HG03039 (cell line): ENCODE data around the gene ANGEL2.
"Not testable (repeated sequence)": the region's sequence is repeated elsewhere in the genome, so short reads cannot be mapped to it uniquely, and the experiment has no call there.

Source experiments
- ATAC-seq: cut with Tn5 transposase; IDR thresholded peaks from one replicate; pipeline ENCODE4 v1.9.1; 2021; ENCODE audit warnings: mild to moderate bottlenecking, moderate library complexity; ENCODE audit not compliant: unreplicated experiment

The ANGEL2 gene

DNA sequence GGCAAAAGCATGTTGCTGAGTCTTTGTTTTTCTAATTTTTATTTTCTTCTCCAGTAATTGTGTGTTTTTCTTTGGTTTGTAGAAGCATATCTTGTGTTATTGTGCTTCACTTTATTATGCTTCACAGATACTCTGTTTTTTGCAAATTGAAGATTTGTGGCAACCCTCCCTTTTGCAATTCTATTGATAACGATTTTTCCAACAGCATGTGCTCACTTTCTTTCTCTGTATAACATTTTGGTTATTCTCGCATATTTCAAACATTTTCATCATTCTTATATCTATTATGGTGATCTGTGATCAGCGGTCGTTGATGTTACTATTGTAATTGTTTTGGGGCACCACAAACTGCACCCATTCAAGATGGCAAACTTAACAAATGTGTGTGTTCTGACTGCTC, 3.8 kb upstream of the ANGEL2 start:
- no peak for ATAC-seq

DNA sequence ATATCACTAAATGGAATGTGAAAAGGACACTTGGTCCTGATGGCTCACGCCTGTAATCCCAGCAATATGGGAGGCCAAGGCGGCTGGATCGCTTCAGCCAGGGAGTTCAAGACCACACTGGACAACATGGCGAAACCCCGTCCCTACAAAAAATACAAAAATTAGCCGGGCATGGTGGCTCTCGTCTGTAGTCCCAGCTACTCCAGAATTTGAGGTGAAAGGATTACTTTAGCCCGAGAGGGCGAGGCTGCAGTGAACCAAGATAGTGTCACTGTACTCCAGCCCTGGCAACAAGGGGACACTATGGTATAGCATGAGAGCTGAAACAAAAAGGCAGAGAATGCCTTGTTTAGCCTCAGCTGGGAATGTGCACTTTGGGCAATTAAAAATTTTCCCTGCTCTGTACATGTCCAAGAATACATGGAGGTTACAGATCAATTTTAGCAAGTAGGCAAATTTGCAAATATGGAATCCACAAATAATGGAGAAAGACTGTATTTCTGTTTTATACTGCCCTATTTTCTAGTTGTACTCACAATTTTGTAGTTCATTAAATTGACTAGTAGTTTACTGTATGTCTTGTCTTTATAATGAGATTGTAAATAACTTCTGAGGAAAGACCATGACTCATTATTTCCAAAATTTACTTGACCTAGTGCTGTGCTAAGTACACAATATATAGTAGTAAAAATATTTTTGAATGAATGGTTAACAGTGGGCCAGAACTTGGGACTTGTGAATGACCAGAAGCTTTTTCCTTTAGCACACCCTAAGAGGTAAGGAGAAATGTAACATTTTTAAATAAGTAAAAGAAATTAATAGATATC, 2.0 kb upstream of the ANGEL2 start:
- no peak for ATAC-seq

GRCh38 chr1:213014642-213015041, 1.0 kb downstream of the ANGEL2 start:
- no peak for ATAC-seq

DNA sequence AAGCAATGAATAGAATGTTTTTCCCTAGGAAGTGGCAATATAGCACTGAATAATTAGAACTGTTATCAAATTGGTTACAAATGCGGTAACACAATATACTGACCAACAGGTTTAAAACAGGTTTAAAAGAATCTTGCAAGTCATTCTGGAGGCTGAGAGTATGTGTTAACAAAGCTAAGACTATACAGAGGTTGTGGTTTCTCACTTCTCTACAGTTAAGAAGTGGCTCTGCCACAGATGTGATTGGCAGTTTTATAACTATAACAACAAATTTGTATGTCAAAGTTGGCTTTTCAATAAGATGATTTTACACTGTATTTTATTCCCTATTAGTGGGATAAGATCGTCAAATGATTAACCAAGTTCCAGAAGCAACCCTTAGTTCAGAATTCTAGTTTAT, 7.1 kb downstream of the ANGEL2 start:
- ATAC-seq: no peak

GRCh38 chr1:213003256-213003655, 12.4 kb downstream of the ANGEL2 start:
- ATAC-seq: peak; percentile 77

DNA sequence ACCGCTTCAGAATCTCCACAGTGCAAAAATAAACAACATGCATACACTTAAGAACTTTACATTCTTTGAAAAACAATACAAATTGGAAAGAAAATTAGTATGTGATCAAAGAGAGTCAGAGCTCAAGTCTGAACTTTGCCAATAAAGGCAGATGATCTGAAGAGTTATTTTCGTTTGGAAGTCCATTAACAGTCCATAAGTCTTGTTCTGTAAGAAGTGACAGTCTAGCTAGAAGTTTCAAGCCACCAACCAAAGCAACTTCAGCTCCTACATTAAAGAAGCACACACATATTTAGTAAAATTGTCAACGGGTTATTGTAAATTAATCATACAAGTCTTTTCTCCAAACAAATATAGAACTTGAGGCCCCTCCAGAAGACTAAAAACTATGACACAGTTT, 20.7 kb downstream of the ANGEL2 start:
- ATAC-seq: no peak

GRCh38 chr1:212993960-212994359, 21.7 kb downstream of the ANGEL2 start:
- not testable (repeated sequence) for ATAC-seq

DNA sequence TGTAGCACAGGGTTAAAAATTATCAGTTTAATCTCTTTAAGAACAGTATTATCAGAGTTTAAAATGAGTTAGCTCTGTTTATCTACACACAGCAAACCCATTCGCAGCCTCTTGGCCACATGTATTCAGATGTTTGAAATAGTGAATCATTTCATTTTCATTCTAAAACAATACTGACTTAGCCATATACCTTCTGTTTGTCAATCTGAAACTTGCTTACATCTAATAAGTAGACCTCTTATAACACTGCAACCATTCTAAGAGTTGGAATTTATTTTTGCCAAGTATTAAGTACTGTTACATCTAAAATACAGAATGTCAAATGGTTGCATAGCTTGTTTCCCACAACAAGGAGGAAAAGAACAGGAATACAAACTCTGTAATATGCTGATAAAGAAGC, 25.4 kb downstream of the ANGEL2 start:
- no peak for ATAC-seq

- ATAC-seq: no peak
These were observed 27.9 kb downstream of the ANGEL2 start for GRCh38 chr1:212987702-212988322.

- ATAC-seq: no peak
These were observed 29.1 kb downstream of the ANGEL2 start for GRCh38 chr1:212986551-212986950.

DNA sequence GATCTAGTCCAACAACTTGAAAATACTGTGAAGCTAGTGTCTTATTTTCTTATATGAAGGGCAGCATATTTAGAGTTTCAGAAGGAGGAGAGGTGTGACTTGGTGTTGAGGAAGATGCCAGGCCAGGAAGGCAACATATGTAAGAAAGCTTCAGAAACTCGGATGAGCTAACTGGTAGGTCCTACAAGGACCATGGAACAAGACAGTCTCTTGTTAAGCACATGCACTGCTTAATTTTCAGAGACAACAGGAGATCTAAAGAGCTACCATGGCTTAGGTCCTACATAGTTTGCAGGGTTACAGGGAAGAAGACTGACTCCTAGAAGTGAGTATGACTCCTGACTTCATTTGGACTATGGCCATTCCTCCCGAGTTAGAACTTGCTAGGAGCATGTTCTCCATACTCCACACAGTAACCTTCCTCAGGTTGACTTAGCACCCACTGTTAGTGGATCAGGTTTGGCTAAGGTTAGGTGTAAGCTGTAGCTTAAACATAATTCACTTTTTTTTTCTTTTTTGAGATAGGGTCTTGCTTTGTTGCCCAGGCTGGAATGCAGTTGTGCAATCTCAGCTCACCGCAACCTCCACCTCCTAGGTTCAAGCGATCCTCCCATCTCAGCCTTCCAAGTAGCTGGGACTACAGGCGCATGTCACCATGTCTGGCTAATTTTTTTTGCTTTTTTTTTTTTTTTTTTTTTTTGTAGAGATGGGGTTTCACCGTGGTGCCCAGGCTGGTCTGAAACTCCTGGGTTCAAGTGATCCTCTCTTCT, 31.0 kb downstream of the ANGEL2 start:
- no peak for ATAC-seq

DNA sequence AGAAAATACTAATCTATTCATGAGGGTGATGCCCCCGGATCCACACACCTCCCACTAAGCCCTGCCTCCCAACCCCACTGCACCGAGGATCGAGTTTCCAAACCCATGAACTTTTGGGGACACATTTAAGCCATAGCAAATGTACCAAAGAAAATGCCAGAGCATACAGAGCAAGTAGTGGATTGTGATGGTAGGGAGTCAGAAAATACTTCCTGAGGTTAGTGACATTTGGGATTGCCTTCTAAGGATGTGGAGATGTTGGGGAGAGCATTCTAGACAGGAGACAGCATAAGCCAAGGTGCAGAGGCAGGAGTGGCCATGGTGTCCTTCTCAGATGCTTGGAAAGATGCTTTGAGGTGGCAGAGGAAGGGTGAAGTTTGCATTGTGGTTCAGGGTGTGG, 32.2 kb downstream of the ANGEL2 start:
- ATAC-seq: no peak

GRCh38 chr1:212982430-212983152, 33.1 kb downstream of the ANGEL2 start:
- ATAC-seq: no peak

- ATAC-seq: peak; percentile 44
These were observed 33.9 kb downstream of the ANGEL2 start for GRCh38 chr1:212981571-212982328.

GRCh38 chr1:212981025-212981495, 34.6 kb downstream of the ANGEL2 start:
- ATAC-seq: no peak

GRCh38 chr1:212980123-212980785, 35.4 kb downstream of the ANGEL2 start:
- no peak for ATAC-seq

DNA sequence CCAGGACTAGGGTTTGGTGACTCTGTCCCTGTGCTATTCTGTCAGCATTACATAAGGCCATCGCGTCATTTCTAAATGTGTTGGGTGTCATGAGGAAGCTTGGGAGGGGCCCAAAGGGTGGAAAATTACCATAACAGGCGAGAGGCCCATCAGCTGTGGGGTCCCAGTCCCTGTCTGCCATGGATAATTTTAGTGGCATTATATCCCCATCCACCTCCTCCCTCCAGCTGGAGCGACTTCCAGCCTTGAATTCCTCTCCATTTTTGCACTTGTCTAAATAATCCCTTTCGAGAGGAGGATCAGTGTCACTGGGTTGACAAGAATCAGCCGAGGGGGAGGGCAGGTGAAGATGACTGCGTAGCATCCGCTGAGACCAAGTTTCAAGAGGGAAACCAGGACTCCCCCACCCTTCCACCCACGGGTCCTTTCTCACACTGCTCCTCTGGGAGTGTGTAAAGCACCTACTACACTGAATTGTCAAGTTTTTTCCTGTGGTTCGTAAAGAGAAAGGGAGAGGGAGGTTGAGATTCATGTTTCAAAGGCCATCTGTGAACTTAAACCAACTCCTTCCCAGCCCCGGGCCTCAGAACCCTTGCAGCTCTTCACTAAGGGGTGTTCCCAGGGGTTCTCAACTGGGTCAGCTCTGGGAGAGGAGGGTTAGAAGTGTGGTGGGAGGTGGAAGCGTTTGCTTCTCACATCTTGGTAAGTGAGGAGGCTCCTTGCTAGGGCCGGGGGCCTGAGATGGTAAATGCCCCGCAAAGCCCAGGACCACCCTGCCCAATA, 36.1 kb downstream of the ANGEL2 start:
- peak; percentile 62 for ATAC-seq

GRCh38 chr1:212977781-212978645, 37.7 kb downstream of the ANGEL2 start:
- no peak for ATAC-seq
